GM23338 (cell line): ENCODE data around the gene NTNG1. TPM values are rescaled to one million over a fixed set of nuclear protein-coding genes. Genes with fewer than 3 reads are reported as not detected.

Source experiments
- ATAC-seq: fragments of 200-7000 bp; cut with Tn5 transposase; 3 replicates; pipeline ENCODE4 v1.9.1; 2020
- DNase-seq: peaks from one replicate; pipeline ENCODE4 v3.0.0-alpha.2; 2015; ENCODE audit warnings: low spot score
- H2AFZ ChIP-seq: fragments of 200-600 bp; sonication (generic); 2 replicates; pipeline ENCODE4 v1.8.0; 2016; ENCODE audit warnings: antibody characterized with exemption, mild to moderate bottlenecking, moderate library complexity
- H3F3A ChIP-seq: fragments of 200-600 bp; sonication (generic); replicated peaks from 2 replicates; pipeline ENCODE4 v1.8.0; 2017; ENCODE audit warnings: antibody characterized with exemption, mixed run types, low read depth
- H3K27ac ChIP-seq: fragments of 200-600 bp; sonication (generic); 2 replicates; pipeline ENCODE4 v1.6.1; 2016; ENCODE audit warnings: low read depth
- H3K27me3 ChIP-seq: fragments of 200-600 bp; sonication (generic); 2 replicates; pipeline ENCODE4 v1.8.0; 2016; ENCODE audit warnings: mild to moderate bottlenecking, mixed run types, moderate library complexity; ENCODE audit not compliant: insufficient read depth
- H3K36me3 ChIP-seq: fragments of 200-600 bp; sonication (generic); 2 replicates; pipeline ENCODE4 v1.8.0; 2016; ENCODE audit warnings: mild to moderate bottlenecking; ENCODE audit not compliant: insufficient read depth
- H3K4me1 ChIP-seq: fragments of 200-600 bp; sonication (generic); 2 replicates; pipeline ENCODE4 v1.8.0; 2016; ENCODE audit warnings: mild to moderate bottlenecking, moderate library complexity; ENCODE audit not compliant: insufficient read depth
- H3K4me2 ChIP-seq: fragments of 200-600 bp; sonication (generic); 2 replicates; pipeline ENCODE4 v1.7.1; 2017; ENCODE audit warnings: mixed run types
- H3K4me3 ChIP-seq: fragments of 200-600 bp; sonication (generic); 2 replicates; pipeline ENCODE4 v1.6.1; 2016; ENCODE audit warnings: mixed run types
- H3K79me2 ChIP-seq: fragments of 200-600 bp; sonication (generic); replicated peaks from 2 replicates; pipeline ENCODE4 v1.8.0; 2017; ENCODE audit warnings: mild to moderate bottlenecking; ENCODE audit not compliant: insufficient read depth
- H3K9me2 ChIP-seq: fragments of 200-600 bp; sonication (generic); 2 replicates; pipeline ENCODE4 v1.8.0; 2017; ENCODE audit not compliant: insufficient read depth
- H4K20me1 ChIP-seq: fragments of 200-600 bp; sonication (generic); replicated peaks from 2 replicates; pipeline ENCODE4 v1.8.0; 2017; ENCODE audit warnings: mild to moderate bottlenecking; ENCODE audit not compliant: insufficient read depth
- H3K27ac Mint-ChIP-seq: 2 replicates; pipeline ENCODE4 v1.8.0; 2020; ENCODE audit warnings: inconsistent platforms, mild to moderate bottlenecking, moderate library complexity, mixed read lengths
- H3K27me3 Mint-ChIP-seq: 3 replicates; pipeline ENCODE4 v1.8.0; 2022; ENCODE audit warnings: low read depth, mild to moderate bottlenecking, moderate library complexity, mixed read lengths, inconsistent platforms; ENCODE audit not compliant: insufficient read depth, poor library complexity
- H3K36me3 Mint-ChIP-seq: 3 replicates; pipeline ENCODE4 v1.8.0; 2021; ENCODE audit warnings: low read depth, mild to moderate bottlenecking, inconsistent platforms, moderate library complexity, mixed read lengths
- H3K4me1 Mint-ChIP-seq: 3 replicates; pipeline ENCODE4 v1.8.0; 2020; ENCODE audit warnings: mild to moderate bottlenecking, inconsistent platforms, mixed read lengths
- H3K4me3 Mint-ChIP-seq: 3 replicates; pipeline ENCODE4 v1.8.0; 2021; ENCODE audit warnings: moderate library complexity, mild to moderate bottlenecking, inconsistent platforms, mixed read lengths
- H3K9me3 Mint-ChIP-seq: 3 replicates; pipeline ENCODE4 v1.8.0; 2020; ENCODE audit warnings: moderate library complexity, mild to moderate bottlenecking, inconsistent platforms, mixed read lengths
- CREB1 ChIP-seq: fragments of 250-450 bp; sonication (Bioruptor Pico); IDR thresholded peaks from 2 replicates; pipeline ENCODE4 v1.5.0; 2020; ENCODE audit warnings: low read depth, mild to moderate bottlenecking, moderate library complexity
- ETS1 ChIP-seq: IDR thresholded peaks from 2 replicates; pipeline ENCODE4 v1.6.1; 2016; ENCODE audit warnings: antibody characterized with exemption
- EZH2 ChIP-seq: fragments of 200-600 bp; sonication (generic); IDR thresholded peaks from one replicate; pipeline ENCODE4 v1.8.0; 2017; ENCODE audit warnings: antibody characterized with exemption, mild to moderate bottlenecking, low read depth; ENCODE audit not compliant: unreplicated experiment
- EZH2phosphoT487 ChIP-seq: fragments of 200-600 bp; sonication (generic); IDR thresholded peaks from one replicate; pipeline ENCODE4 v1.8.1; 2018; ENCODE audit warnings: antibody characterized with exemption; ENCODE audit not compliant: unreplicated experiment
- JUNB ChIP-seq: IDR thresholded peaks from one replicate; pipeline ENCODE4 v1.6.1; 2016; ENCODE audit warnings: antibody characterized with exemption; ENCODE audit not compliant: unreplicated experiment
- NANOG ChIP-seq: IDR thresholded peaks from 2 replicates; pipeline ENCODE4 v1.6.1; 2016; ENCODE audit warnings: antibody characterized with exemption, borderline replicate concordance
- POLR2AphosphoS5 ChIP-seq: IDR thresholded peaks from 2 replicates; pipeline ENCODE4 v1.6.1; 2016; ENCODE audit warnings: antibody characterized with exemption, low read depth
- STAT1 ChIP-seq: IDR thresholded peaks from one replicate; pipeline ENCODE4 v1.6.1; 2016; ENCODE audit warnings: antibody characterized with exemption; ENCODE audit not compliant: unreplicated experiment
- ZNF114 ChIP-seq: fragments of 250-450 bp; sonication (Bioruptor Pico); IDR thresholded peaks from 2 replicates; pipeline ENCODE4 v1.5.0; 2020; ENCODE audit warnings: mild to moderate bottlenecking, moderate library complexity
- ZNF331 ChIP-seq: fragments of 250-450 bp; sonication (Bioruptor Pico); IDR thresholded peaks from 2 replicates; pipeline ENCODE4 v1.5.0; 2020; ENCODE audit warnings: low read depth, mild to moderate bottlenecking, moderate library complexity
- polyA plus RNA-seq: library from polyadenylated mRNA; unstranded; fragments of >200 nt; fragmentation: Nextera tagmentation; extraction: Ambion mirVana; gene quantifications from 2 replicates; pipeline ENCODE4 v1.2.1, GENCODE V29; 2016
- total RNA-seq: library from RNA; depleted of rRNA; stranded (reverse); fragments of >200 nt; shearing (Covaris generic); gene quantifications from 2 replicates; pipeline ENCODE4 v1.2.3, GENCODE V29; 2014
- TF ChIP-seq, protein P1 (sequence below), 2 experiments: fragments of 200-600 bp in 1 of 2; sonication (generic) in 1 of 2; conservative IDR thresholded peaks; 2 replicates each; pipeline versions ENCODE4 v1.5.1 to v1.6.1; 2016 to 2017; ENCODE audit warnings: antibody characterized with exemption in 2 of 2, low read depth in 2 of 2, mild to moderate bottlenecking in 2 of 2, moderate library complexity in 1 of 2
- TF ChIP-seq, protein P2 (sequence below): fragments of 250-450 bp; sonication (Bioruptor Pico); IDR thresholded peaks from 2 replicates; pipeline ENCODE4 v1.5.0; 2020; ENCODE audit warnings: mild to moderate bottlenecking, moderate library complexity
- TF ChIP-seq, protein P3 (sequence below): IDR thresholded peaks from one replicate; pipeline ENCODE4 v1.6.1; 2018; ENCODE audit warnings: antibody characterized with exemption; ENCODE audit not compliant: unreplicated experiment

NTNG1 gene
- total and polyA plus RNA-seq, 2 experiments from 2014 or later: 7.2 to 10.3 TPM

GRCh38 chr1:107123741-107124140 lies 17.1 kb upstream of the NTNG1 start:
- H3K36me3 Mint-ChIP-seq: no peaks in the 10 kb centered on the region
- Histone ChIP-seq H3K79me2 (no peaks in the 10 kb centered on the region), H4K20me1 (no peaks in the 10 kb centered on the region), H3K4me3 (no peak overlapping the region), H3K9me2 (no peaks in the 10 kb centered on the region), H3F3A (no peaks in the 10 kb centered on the region), H3K4me1 (no peaks in the 10 kb centered on the region; the same call in 1 of the 2 replicates), H3K27me3 (no peaks in the 10 kb centered on the region), H3K36me3 (no peaks in the 10 kb centered on the region), H3K4me2 (no peak overlapping the region), H2AFZ (no peak overlapping the region), H3K27ac (no peak overlapping the region)
- no peak overlapping the region for H3K4me3 Mint-ChIP-seq
- no peaks in the 10 kb centered on the region for H3K27me3 Mint-ChIP-seq
- no peak for DNase-seq
- TF ChIP-seq ZNF331 (CRISPR knock-in tag) (no peak), EZH2 (no peak), NANOG (no peak), JUNB (no peak), ZNF114 (CRISPR knock-in tag) (no peak), EZH2phosphoT487 (no peak), ETS1 (no peak), STAT1 (no peak), POLR2AphosphoS5 (no peak), CREB1 (CRISPR knock-in tag) (no peak)
- TF ChIP-seq, protein P1, sequence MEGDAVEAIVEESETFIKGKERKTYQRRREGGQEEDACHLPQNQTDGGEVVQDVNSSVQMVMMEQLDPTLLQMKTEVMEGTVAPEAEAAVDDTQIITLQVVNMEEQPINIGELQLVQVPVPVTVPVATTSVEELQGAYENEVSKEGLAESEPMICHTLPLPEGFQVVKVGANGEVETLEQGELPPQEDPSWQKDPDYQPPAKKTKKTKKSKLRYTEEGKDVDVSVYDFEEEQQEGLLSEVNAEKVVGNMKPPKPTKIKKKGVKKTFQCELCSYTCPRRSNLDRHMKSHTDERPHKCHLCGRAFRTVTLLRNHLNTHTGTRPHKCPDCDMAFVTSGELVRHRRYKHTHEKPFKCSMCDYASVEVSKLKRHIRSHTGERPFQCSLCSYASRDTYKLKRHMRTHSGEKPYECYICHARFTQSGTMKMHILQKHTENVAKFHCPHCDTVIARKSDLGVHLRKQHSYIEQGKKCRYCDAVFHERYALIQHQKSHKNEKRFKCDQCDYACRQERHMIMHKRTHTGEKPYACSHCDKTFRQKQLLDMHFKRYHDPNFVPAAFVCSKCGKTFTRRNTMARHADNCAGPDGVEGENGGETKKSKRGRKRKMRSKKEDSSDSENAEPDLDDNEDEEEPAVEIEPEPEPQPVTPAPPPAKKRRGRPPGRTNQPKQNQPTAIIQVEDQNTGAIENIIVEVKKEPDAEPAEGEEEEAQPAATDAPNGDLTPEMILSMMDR (conservative IDR thresholded peaks at IDR 0.05; ENCODE audit: low read depth in 2 of 2): no peak
- TF ChIP-seq, protein P2, sequence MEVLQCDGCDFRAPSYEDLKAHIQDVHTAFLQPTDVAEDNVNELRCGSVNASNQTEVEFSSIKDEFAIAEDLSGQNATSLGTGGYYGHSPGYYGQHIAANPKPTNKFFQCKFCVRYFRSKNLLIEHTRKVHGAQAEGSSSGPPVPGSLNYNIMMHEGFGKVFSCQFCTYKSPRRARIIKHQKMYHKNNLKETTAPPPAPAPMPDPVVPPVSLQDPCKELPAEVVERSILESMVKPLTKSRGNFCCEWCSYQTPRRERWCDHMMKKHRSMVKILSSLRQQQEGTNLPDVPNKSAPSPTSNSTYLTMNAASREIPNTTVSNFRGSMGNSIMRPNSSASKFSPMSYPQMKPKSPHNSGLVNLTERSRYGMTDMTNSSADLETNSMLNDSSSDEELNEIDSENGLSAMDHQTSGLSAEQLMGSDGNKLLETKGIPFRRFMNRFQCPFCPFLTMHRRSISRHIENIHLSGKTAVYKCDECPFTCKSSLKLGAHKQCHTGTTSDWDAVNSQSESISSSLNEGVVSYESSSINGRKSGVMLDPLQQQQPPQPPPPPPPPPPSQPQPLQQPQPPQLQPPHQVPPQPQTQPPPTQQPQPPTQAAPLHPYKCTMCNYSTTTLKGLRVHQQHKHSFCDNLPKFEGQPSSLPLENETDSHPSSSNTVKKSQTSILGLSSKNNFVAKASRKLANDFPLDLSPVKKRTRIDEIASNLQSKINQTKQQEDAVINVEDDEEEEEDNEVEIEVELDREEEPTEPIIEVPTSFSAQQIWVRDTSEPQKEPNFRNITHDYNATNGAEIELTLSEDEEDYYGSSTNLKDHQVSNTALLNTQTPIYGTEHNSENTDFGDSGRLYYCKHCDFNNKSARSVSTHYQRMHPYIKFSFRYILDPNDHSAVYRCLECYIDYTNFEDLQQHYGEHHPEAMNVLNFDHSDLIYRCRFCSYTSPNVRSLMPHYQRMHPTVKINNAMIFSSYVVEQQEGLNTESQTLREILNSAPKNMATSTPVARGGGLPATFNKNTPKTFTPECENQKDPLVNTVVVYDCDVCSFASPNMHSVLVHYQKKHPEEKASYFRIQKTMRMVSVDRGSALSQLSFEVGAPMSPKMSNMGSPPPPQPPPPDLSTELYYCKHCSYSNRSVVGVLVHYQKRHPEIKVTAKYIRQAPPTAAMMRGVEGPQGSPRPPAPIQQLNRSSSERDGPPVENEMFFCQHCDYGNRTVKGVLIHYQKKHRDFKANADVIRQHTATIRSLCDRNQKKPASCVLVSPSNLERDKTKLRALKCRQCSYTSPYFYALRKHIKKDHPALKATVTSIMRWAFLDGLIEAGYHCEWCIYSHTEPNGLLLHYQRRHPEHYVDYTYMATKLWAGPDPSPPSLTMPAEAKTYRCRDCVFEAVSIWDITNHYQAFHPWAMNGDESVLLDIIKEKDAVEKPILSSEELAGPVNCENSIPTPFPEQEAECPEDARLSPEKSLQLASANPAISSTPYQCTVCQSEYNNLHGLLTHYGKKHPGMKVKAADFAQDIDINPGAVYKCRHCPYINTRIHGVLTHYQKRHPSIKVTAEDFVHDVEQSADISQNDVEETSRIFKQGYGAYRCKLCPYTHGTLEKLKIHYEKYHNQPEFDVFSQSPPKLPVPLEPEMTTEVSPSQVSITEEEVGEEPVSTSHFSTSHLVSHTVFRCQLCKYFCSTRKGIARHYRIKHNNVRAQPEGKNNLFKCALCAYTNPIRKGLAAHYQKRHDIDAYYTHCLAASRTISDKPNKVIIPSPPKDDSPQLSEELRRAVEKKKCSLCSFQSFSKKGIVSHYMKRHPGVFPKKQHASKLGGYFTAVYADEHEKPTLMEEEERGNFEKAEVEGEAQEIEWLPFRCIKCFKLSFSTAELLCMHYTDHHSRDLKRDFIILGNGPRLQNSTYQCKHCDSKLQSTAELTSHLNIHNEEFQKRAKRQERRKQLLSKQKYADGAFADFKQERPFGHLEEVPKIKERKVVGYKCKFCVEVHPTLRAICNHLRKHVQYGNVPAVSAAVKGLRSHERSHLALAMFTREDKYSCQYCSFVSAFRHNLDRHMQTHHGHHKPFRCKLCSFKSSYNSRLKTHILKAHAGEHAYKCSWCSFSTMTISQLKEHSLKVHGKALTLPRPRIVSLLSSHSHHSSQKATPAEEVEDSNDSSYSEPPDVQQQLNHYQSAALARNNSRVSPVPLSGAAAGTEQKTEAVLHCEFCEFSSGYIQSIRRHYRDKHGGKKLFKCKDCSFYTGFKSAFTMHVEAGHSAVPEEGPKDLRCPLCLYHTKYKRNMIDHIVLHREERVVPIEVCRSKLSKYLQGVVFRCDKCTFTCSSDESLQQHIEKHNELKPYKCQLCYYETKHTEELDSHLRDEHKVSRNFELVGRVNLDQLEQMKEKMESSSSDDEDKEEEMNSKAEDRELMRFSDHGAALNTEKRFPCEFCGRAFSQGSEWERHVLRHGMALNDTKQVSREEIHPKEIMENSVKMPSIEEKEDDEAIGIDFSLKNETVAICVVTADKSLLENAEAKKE: no peak
- TF ChIP-seq, protein P3, sequence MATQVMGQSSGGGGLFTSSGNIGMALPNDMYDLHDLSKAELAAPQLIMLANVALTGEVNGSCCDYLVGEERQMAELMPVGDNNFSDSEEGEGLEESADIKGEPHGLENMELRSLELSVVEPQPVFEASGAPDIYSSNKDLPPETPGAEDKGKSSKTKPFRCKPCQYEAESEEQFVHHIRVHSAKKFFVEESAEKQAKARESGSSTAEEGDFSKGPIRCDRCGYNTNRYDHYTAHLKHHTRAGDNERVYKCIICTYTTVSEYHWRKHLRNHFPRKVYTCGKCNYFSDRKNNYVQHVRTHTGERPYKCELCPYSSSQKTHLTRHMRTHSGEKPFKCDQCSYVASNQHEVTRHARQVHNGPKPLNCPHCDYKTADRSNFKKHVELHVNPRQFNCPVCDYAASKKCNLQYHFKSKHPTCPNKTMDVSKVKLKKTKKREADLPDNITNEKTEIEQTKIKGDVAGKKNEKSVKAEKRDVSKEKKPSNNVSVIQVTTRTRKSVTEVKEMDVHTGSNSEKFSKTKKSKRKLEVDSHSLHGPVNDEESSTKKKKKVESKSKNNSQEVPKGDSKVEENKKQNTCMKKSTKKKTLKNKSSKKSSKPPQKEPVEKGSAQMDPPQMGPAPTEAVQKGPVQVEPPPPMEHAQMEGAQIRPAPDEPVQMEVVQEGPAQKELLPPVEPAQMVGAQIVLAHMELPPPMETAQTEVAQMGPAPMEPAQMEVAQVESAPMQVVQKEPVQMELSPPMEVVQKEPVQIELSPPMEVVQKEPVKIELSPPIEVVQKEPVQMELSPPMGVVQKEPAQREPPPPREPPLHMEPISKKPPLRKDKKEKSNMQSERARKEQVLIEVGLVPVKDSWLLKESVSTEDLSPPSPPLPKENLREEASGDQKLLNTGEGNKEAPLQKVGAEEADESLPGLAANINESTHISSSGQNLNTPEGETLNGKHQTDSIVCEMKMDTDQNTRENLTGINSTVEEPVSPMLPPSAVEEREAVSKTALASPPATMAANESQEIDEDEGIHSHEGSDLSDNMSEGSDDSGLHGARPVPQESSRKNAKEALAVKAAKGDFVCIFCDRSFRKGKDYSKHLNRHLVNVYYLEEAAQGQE: no peak
- H3K9me3 Mint-ChIP-seq: no peaks in the 10 kb centered on the region
- no peak for ATAC-seq
- H3K27ac Mint-ChIP-seq: no peak overlapping the region
- H3K4me1 Mint-ChIP-seq: no peaks in the 10 kb centered on the region; the same call in 2 of the 3 replicates
